ENCODE measurements around the gene CD109.

The CD109 gene

DNA sequence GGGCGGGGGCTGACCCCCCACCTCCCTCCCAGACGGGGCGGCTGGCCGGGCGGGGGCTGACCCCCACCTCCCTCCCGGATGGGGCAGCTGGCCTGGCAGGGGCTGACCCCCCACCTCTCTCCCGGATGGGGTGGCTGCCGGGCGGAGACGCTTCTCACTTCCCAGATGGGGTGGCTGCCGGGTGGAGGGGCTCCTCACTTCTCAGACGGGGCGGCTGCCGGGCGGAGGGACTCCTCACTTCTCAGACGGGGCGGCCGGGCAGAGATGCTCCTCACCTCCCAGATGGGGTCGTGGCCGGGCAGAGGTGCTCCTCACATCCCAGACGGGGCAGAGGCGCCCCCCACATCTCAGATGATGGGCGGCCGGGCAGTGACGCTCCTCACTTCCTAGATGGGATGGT, 155.0 kb downstream of the CD109 start:
- in situ Hi-C loops (cut with HindIII; ENCODE audit: low sequenced_read_pairs): loop anchor here (25.0 kb wide), 1 partner anchor 236 kb away; no protein-coding TSS in a partner anchor

DNA sequence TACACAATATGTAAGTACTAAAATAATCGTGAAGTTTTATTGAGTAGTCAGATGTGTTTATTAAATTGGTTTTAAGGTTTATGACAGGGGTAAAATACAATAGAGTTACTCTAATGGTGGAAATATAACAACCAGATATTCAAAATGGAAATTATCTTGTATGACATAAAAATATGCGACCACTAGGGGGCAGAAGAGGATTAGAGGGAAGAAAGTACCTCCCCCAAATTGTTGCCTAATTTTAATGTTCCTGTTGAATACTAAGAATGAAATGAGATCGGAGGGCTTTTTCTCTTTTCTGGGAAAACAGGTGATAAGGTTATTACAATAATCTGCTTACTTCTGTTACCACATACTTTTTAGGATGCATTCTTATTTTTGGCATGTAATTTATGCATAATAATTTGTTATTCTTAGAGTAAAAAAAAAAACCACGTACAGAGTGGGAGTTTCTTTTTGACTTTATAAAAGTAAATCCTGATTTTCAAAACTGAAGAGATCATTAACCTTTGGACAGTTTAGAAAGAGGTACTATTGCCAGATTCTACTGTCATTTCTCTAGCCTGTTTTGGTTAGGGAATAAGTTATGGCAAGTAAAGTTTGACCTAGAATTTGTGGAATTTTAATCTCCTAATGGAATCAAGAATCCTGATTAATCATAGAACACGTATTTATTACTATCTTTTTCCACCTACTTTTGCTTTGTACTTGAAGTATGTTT, 159.2 kb downstream of the CD109 start:
- in situ Hi-C loops (cut with HindIII; ENCODE audit: low sequenced_read_pairs): loop anchor here (25.0 kb wide), 1 partner anchor 232 kb away; no protein-coding TSS in a partner anchor

DNA sequence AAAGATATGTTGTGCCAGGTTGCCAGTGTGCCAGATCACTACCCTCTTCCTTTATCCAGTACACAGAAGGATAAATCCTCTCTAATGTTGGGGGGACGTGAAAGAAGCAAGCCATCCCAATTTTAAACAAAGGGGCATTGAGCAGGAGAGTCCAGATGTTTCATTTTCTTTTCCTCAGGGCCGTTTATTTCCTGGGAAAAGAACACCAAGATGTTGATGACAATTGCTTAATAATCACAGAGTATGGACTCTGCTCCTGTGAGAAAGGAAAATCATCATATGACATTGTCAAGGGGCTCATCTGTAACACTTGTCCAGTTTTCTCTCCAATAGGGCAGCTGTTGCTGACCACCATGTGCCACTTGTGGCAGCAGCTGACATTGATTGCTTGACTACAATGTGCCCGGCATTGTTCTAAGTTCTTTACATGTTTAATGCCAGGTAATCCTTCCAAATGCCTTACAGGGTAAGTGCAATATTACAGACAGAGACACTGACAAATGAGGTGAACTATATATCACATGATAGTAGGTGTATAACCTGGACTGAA, 161.4 kb downstream of the CD109 start:
- in situ Hi-C loops (cut with HindIII; ENCODE audit: low sequenced_read_pairs): loop anchor here (25.0 kb wide), 1 partner anchor 230 kb away; no protein-coding TSS in a partner anchor

- in situ Hi-C loops (cut with HindIII; ENCODE audit: low sequenced_read_pairs): loop anchor here (25.0 kb wide), 1 partner anchor 229 kb away; no protein-coding TSS in a partner anchor
Measured at GRCh38 chr6:73858376-73858775, 162.4 kb downstream of the CD109 start.

GRCh38 chr6:73860303-73860702, 164.3 kb downstream of the CD109 start:
- in situ Hi-C loops (cut with HindIII; ENCODE audit: low sequenced_read_pairs): loop anchor here (25.0 kb wide), 1 partner anchor 227 kb away; no protein-coding TSS in a partner anchor

- in situ Hi-C loops (cut with HindIII; ENCODE audit: low sequenced_read_pairs): loop anchor here (25.0 kb wide), 1 partner anchor 221 kb away; no protein-coding TSS in a partner anchor
Measured at GRCh38 chr6:73866305-73866704, 170.3 kb downstream of the CD109 start.

GRCh38 chr6:73867411-73867810, 171.4 kb downstream of the CD109 start:
- in situ Hi-C loops (cut with HindIII; ENCODE audit: low sequenced_read_pairs): loop anchor here (25.0 kb wide), 1 partner anchor 220 kb away; no protein-coding TSS in a partner anchor

DNA sequence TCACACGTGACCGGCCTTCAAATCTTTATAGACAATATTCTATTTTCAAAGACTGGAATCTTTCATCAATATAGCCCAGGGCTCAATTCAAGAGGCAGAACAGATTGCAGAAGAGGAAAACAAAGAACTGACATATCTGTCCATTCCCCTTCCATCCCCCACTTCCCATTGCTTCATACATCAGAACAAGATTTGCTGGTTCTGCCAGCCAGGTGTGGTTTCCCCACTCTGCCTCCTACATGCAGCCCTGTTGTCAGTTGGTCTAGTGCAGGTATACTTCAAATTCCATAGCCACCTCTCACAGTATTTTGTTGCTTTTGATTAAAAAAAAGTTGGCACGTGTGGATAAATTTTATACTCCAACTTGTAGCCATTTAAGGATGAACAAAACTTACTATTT, 174.9 kb downstream of the CD109 start:
- in situ Hi-C loops (cut with HindIII; ENCODE audit: low sequenced_read_pairs): loop anchor here (25.0 kb wide), 1 partner anchor 216 kb away; no protein-coding TSS in a partner anchor

DNA sequence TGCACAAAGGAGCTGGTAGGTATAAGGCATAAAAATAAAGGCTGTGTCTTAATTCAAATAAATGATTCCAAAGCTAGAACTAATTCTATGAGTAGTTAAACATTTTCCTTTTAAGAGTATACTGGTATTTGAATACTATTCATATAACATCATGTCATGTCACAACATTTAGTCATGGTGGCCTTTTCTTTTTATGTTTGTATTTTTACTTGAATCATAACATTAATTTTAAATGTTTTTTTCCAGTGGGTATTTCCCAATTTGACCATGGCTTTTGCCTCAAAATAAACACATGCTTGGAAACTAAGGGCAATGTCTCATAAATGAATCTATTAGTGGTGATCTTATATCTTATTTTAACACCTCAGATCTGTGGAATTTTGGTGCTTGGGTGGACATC, 177.1 kb downstream of the CD109 start:
- in situ Hi-C loops (cut with HindIII; ENCODE audit: low sequenced_read_pairs): loop anchor here (25.0 kb wide), 1 partner anchor 214 kb away; no protein-coding TSS in a partner anchor
